GM23338 (cell line): Measurements from ENCODE around the gene GPRC6A. TPM values are rescaled to one million over a fixed set of nuclear protein-coding genes. Genes with fewer than 3 reads are reported as not detected.

Source experiments
- polyA plus RNA-seq: library from polyadenylated mRNA; unstranded; fragments of >200 nt; fragmentation: Nextera tagmentation; extraction: Ambion mirVana; gene quantifications from 2 replicates; pipeline ENCODE4 v1.2.1, GENCODE V29; 2016
- total RNA-seq: library from RNA; depleted of rRNA; stranded (reverse); fragments of >200 nt; shearing (Covaris generic); gene quantifications from 2 replicates; pipeline ENCODE4 v1.2.3, GENCODE V29; 2014; rRNA removed

Gene GPRC6A
- total and polyA plus RNA-seq, 2 experiments from 2014 or later = 0.21 to 0.45 TPM

Other genes with a start within 250 kb of the GPRC6A start
- gene RSPH4A, start 212.6 kb downstream of the GPRC6A start, total RNA-seq = 0.08 and 0.52 TPM in 2 replicates
- gene RSPH4A, start 212.6 kb downstream of the GPRC6A start, polyA plus RNA-seq = 0.54 and 1.0 TPM in 2 replicates
- gene ZUP1, start 160.3 kb downstream of the GPRC6A start, total RNA-seq = 19.1 and 23.2 TPM in 2 replicates
- 20.4 and 21.4 TPM in 2 replicates for gene ZUP1, start 160.3 kb downstream of the GPRC6A start, polyA plus RNA-seq
- 9.4 and 16.3 TPM in 2 replicates for gene KPNA5, start 147.9 kb downstream of the GPRC6A start, total RNA-seq
- 6.9 and 8.5 TPM in 2 replicates for gene KPNA5, start 147.9 kb downstream of the GPRC6A start, polyA plus RNA-seq
- gene FAM162B, start 63.4 kb downstream of the GPRC6A start, total RNA-seq = 5.9 and 6.3 TPM in 2 replicates
- 6.3 and 9.3 TPM in 2 replicates for gene FAM162B, start 63.4 kb downstream of the GPRC6A start, polyA plus RNA-seq
- gene RFX6, start 48.2 kb upstream of the GPRC6A start, total RNA-seq = 0.31 and 0.35 TPM in 2 replicates
- not detected in 2 replicates for gene RFX6, start 48.2 kb upstream of the GPRC6A start, polyA plus RNA-seq